Endothelial cell of umbilical vein (primary cell): ENCODE data around the gene TNKS2. TPM values are rescaled to one million over a fixed set of nuclear protein-coding genes. Genes with fewer than 3 reads are reported as not detected.

ENCODE experiments used
- BruUV-seq: library from RNA; stranded (reverse); fragments of 400-500 nt; replicated peaks from 2 replicates; lab custom pipeline; 2021; lab: Mats Ljungman, UMichigan
- CTCF ChIA-PET: fragments of 300-600, 350-600 bp; sonication (Branson Sonifier 250); formaldehyde crosslinking; loops from one replicate; lab custom pipeline; 2021; ENCODE audit warnings: antibody characterized with exemption, inconsistent platforms; lab: Charles Lee
- POLR2A ChIA-PET: fragments of 300-600, 350-600 bp; sonication (Branson Sonifier 250); formaldehyde crosslinking; loops from one replicate; lab custom pipeline; 2021; ENCODE audit warnings: antibody characterized with exemption, inconsistent platforms; lab: Charles Lee
- DNase-seq: peaks from one replicate; pipeline ENCODE4 v3.0.0-alpha.2; 2011; ENCODE audit warnings: low read depth, low spot score
- FAIRE-seq: peaks from 2 replicates; lab custom pipeline; 2011; peaks lifted over from hg19 to GRCh38; lab: Jason Lieb, UNC
- H2AFZ ChIP-seq: 2 replicates; pipeline ENCODE4 v1.6.0; 2012; ENCODE audit warnings: low read depth, low read length, control low read depth, inconsistent platforms
- H3K27ac ChIP-seq: 2 replicates; pipeline ENCODE4 v1.5.1; 2011; ENCODE audit warnings: low read depth, mild to moderate bottlenecking, control low read depth, low read length, moderate library complexity; ENCODE audit not compliant: insufficient read depth
- H3K27me3 ChIP-seq, 2 experiments: 2 replicates each; pipeline versions ENCODE4 v1.6.0 to v1.6.1; 2011; ENCODE audit warnings: low read length in 2 of 2, mixed read lengths in 1 of 2; ENCODE audit not compliant: control insufficient read depth in 2 of 2, insufficient read depth in 2 of 2
- H3K36me3 ChIP-seq, 2 experiments: 2 replicates in 1 of 2; 3 replicates in 1 of 2; pipeline ENCODE4 v1.5.1; 2011; ENCODE audit warnings: low read length in 2 of 2, mild to moderate bottlenecking in 1 of 2, moderate library complexity in 1 of 2; ENCODE audit not compliant: control insufficient read depth in 2 of 2, insufficient read depth in 2 of 2; ENCODE audit errors: extremely low read depth in 1 of 2
- H3K4me1 ChIP-seq: 3 replicates; pipeline ENCODE4 v1.5.1; 2011; ENCODE audit warnings: mild to moderate bottlenecking, low read length; ENCODE audit not compliant: control insufficient read depth, insufficient read depth; ENCODE audit errors: extremely low read depth
- H3K4me2 ChIP-seq: 2 replicates; pipeline ENCODE4 v1.6.1; 2011; ENCODE audit warnings: low read length, control low read depth, mixed read lengths; ENCODE audit not compliant: insufficient read depth
- H3K4me3 ChIP-seq, 3 experiments: fragments of 200-600 bp in 1 of 3; sonication (generic), shearing (Covaris generic) in 1 of 3; replicated peaks in 1 of 3; 2 replicates each; pipeline ENCODE4 v1.5.1; 2011 to 2016; ENCODE audit warnings: control low read depth in 3 of 3, low read length in 3 of 3, mild to moderate bottlenecking in 2 of 3, inconsistent platforms in 1 of 3, low read depth in 1 of 3, moderate library complexity in 1 of 3; ENCODE audit not compliant: insufficient read depth in 1 of 3
- H3K79me2 ChIP-seq: 2 replicates; pipeline ENCODE4 v1.6.0; 2012; ENCODE audit warnings: low read length, inconsistent platforms; ENCODE audit not compliant: control insufficient read depth, insufficient read depth
- H3K9ac ChIP-seq: replicated peaks from 2 replicates; pipeline ENCODE3; 2011; ENCODE audit warnings: low read length, control low read depth; ENCODE audit not compliant: insufficient read depth; ENCODE audit errors: extremely low read depth
- H3K9me1 ChIP-seq: replicated peaks from 3 replicates; pipeline ENCODE4 v1.6.0; 2011; ENCODE audit warnings: mild to moderate bottlenecking, low read length; ENCODE audit not compliant: control insufficient read depth, insufficient read depth; ENCODE audit errors: extremely low read depth
- H3K9me3 ChIP-seq: replicated peaks from 2 replicates; pipeline ENCODE4 v1.5.1; 2012; ENCODE audit warnings: low read length, inconsistent platforms; ENCODE audit not compliant: control insufficient read depth, insufficient read depth
- H4K20me1 ChIP-seq: replicated peaks from 2 replicates; pipeline ENCODE3; 2011; ENCODE audit warnings: mild to moderate bottlenecking, low read length; ENCODE audit not compliant: control insufficient read depth, insufficient read depth; ENCODE audit errors: extremely low read depth
- CTCF ChIP-seq, 2 donors: IDR thresholded peaks; 1 replicate in 1 of 2; 2 replicates in 1 of 2; pipeline ENCODE4 v1.5.1; 2011; ENCODE audit warnings: low read length in 2 of 2, mild to moderate bottlenecking in 2 of 2, moderate library complexity in 2 of 2, control low read depth in 1 of 2, inconsistent platforms in 1 of 2, low read depth in 1 of 2; ENCODE audit not compliant: insufficient read depth in 1 of 2; ENCODE audit errors: extremely low read depth in 1 of 2
- EZH2 ChIP-seq: IDR thresholded peaks from 2 replicates; pipeline ENCODE4 v1.6.1; 2012; ENCODE audit warnings: borderline replicate concordance, low read depth, mild to moderate bottlenecking, moderate library complexity, low read length, inconsistent platforms; ENCODE audit not compliant: severe bottlenecking
- FOS ChIP-seq: IDR thresholded peaks from 2 replicates; pipeline ENCODE4 v1.6.1; 2011; ENCODE audit warnings: mild to moderate bottlenecking, low read length, moderate library complexity, borderline replicate concordance; ENCODE audit not compliant: insufficient read depth
- GATA2 ChIP-seq: IDR thresholded peaks from 2 replicates; pipeline ENCODE4 v1.7.0; 2011; ENCODE audit warnings: low read depth, mild to moderate bottlenecking, moderate library complexity, mixed read lengths, low read length; ENCODE audit not compliant: insufficient read length, insufficient read depth
- JUN ChIP-seq: IDR thresholded peaks from 2 replicates; pipeline ENCODE4 v1.6.1; 2011; ENCODE audit warnings: borderline replicate concordance, low read depth; ENCODE audit not compliant: insufficient read length, insufficient read depth
- MAX ChIP-seq: IDR thresholded peaks from 2 replicates; pipeline ENCODE4 v1.6.1; 2011; ENCODE audit not compliant: insufficient read depth, insufficient read length
- MYC ChIP-seq: IDR thresholded peaks from one replicate; pipeline ENCODE4 v1.6.1; 2011; ENCODE audit warnings: mild to moderate bottlenecking, low read depth, low read length
- POLR2A ChIP-seq: IDR thresholded peaks from 2 replicates; pipeline ENCODE4 v1.6.1; 2012; ENCODE audit warnings: low read depth, mild to moderate bottlenecking, control low read depth, low read length
- POLR2AphosphoS5 ChIP-seq: IDR thresholded peaks from 2 replicates; pipeline ENCODE4 v1.6.1; 2012; ENCODE audit warnings: low read depth, mild to moderate bottlenecking, control low read depth, low read length, moderate library complexity; ENCODE audit not compliant: insufficient read depth
- dilution Hi-C: fragments of 300-500 bp; cut with MboI; formaldehyde crosslinking; loops from one replicate; pipeline ENCODE4 v1.15.0; 2019; ENCODE audit warnings: low sequenced_read_pairs; ENCODE audit not compliant: extremely low pct_ligation_motif_present
- intact Hi-C: fragments of 100-400 bp; cut with micrococcal nuclease; formaldehyde crosslinking; loops from one replicate; pipeline ENCODE4 v1.10.0; 2022
- polyA plus RNA-seq, 4 experiments: library from polyadenylated mRNA; depleted of rRNA in 3 of 4; stranded (reverse) in 3 of 4; unstranded in 1 of 4; fragments of >200 nt; gene quantifications; 2 replicates each; pipeline versions ENCODE4 v1.2.1 to v1.2.3, GENCODE V29; 2011 to 2012; ENCODE audit warnings: missing spikeins in 1 of 4
- total RNA-seq: library from RNA; stranded (reverse); gene quantifications from 2 replicates; pipeline ENCODE4 v1.2.3, GENCODE V29; 2021

TNKS2 gene
- total and polyA plus RNA-seq, 2 donors (not counting 3 experiments of a cell fraction or from before 2014, with no cell fraction given), result 13.6 to 34.0 TPM

GRCh38 chr10:91879515-91880170, 81.4 kb downstream of the TNKS2 start:
- dilution Hi-C loops, result no loop called here
- Histone ChIP-seq H4K20me1 (no peaks in the 10 kb centered on the region), H3K27ac (no peak overlapping the region), H3K4me1 (no peaks in the 10 kb centered on the region), H3K79me2 (no peaks in the 10 kb centered on the region), H3K4me3 (no peak overlapping the region), H3K27me3 (no peaks in the 10 kb centered on the region), H3K9me3 (no peaks in the 10 kb centered on the region), H3K4me2 (no peak overlapping the region), H3K9ac (no peak overlapping the region), H3K9me1 (no peaks in the 10 kb centered on the region), H2AFZ (no peak overlapping the region), H3K36me3 (no peaks in the 10 kb centered on the region)
- POLR2A ChIA-PET, result no interaction called here
- FAIRE-seq (no peak), DNase-seq (no peak)
- TF ChIP-seq POLR2A (no peak), MAX (no peak), JUN (no peak), GATA2 (no peak)
- CTCF ChIA-PET, result no interaction called here
- no TSS peak for BruUV-seq
- intact Hi-C loops, result no loop called here

- H3K4me2 ChIP-seq, result no peak overlapping the region
- ChIA-PET CTCF (interaction anchor here (0.9 to 2.9 kb wide), 2 partner anchors 28 to 33 kb away, joined by 3 to 11 read pairs; no protein-coding TSS in a partner anchor), POLR2A (no interaction called here)
- no peaks in the 10 kb centered on the region for H3K9me1 ChIP-seq
- FAIRE-seq (no peak), DNase-seq (no peak)
- H3K4me1 ChIP-seq, result no peaks in the 10 kb centered on the region
- H3K4me3 ChIP-seq, result no peak overlapping the region
- no peak overlapping the region for H3K9ac ChIP-seq
- no peak overlapping the region for H2AFZ ChIP-seq
- TF ChIP-seq JUN (no peak), POLR2AphosphoS5 (no peak), FOS (no peak), MAX (no peak), MYC (no peak), EZH2 (no peak), CTCF (IDR thresholded peaks at IDR 0.05; ENCODE audit: extremely low read depth in 1 of 2, insufficient read depth in 1 of 2, low read depth in 1 of 2, low read length in 2 of 2) (no peak), GATA2 (no peak)
- intact Hi-C loops (no loop called here), dilution Hi-C loops (no loop called here)
- no peaks in the 10 kb centered on the region for H3K9me3 ChIP-seq
- BruUV-seq, result no TSS peak
- H3K79me2 ChIP-seq, result no peaks in the 10 kb centered on the region
- no peaks in the 10 kb centered on the region for H3K27me3 ChIP-seq
- no peaks in the 10 kb centered on the region for H4K20me1 ChIP-seq
- H3K27ac ChIP-seq, result no peak overlapping the region
- no peaks in the 10 kb centered on the region for H3K36me3 ChIP-seq
These were observed 82.1 kb downstream of the TNKS2 start for GRCh38 chr10:91880310-91880709.
